ENCODE data around the gene DOK3.

DNA sequence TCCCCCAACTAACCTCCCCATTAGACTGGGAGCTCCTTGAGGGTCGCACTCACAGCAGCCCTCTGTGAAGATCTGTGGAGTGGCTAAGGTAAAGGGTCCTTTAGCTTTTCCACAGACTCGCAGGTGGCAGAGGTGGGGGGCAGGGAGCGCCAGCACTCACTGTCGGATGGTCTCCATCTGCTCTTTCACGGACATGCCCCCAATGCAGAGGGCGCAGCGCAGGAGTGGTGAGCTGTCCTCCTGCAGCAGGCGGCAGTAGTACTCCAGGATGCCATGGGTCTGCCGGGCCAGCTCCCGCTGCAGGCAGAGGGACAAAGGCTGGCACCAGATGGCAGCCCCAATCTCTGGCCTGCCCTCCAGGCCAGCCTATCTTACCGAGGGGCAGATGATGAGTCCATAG is 4.9 kb upstream of the DOK3 start:
- TF ChIP-seq, protein P1, sequence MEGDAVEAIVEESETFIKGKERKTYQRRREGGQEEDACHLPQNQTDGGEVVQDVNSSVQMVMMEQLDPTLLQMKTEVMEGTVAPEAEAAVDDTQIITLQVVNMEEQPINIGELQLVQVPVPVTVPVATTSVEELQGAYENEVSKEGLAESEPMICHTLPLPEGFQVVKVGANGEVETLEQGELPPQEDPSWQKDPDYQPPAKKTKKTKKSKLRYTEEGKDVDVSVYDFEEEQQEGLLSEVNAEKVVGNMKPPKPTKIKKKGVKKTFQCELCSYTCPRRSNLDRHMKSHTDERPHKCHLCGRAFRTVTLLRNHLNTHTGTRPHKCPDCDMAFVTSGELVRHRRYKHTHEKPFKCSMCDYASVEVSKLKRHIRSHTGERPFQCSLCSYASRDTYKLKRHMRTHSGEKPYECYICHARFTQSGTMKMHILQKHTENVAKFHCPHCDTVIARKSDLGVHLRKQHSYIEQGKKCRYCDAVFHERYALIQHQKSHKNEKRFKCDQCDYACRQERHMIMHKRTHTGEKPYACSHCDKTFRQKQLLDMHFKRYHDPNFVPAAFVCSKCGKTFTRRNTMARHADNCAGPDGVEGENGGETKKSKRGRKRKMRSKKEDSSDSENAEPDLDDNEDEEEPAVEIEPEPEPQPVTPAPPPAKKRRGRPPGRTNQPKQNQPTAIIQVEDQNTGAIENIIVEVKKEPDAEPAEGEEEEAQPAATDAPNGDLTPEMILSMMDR (conservative IDR thresholded peaks at IDR 0.05): no peak
- TF ChIP-seq ZFX (IDR thresholded peaks at IDR 0.05): no peak
